ENCODE measurements around the gene ITFG2. TPM values are rescaled to one million over a fixed set of nuclear protein-coding genes. Genes with fewer than 3 reads are reported as not detected.
A peak's percentile ranks its signal among the peaks of the same experiment; 100 is the strongest.

The ITFG2 gene
- polyA plus RNA-seq, 1 donor (not counting 4 experiments of a cell fraction or from before 2014, with no cell fraction given), result 13.0 TPM

DNA sequence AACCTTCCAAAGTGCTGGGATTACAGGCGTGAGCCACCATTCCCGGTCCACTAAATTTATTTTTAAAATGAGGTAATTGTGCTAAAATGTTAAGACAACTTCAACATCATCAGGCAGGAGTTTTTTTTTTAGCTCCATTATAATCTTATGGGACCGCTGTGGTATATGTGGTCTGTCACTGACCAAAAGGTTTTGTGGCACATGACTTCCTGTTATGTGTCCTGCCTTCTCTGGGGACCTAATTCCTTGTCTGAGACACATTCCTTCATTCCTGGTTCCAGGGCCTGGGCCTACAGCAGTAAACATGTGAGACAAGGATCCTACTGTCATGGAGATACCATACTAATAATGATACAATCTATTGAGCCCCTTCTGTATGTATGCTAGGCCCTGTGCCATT is 39.5 kb downstream of the ITFG2 start:
- H3K4me1 ChIP-seq (ENCODE audit: control insufficient read depth, extremely low read depth, insufficient read depth, low read length), result no peaks in the 10 kb centered on the region
- DNase-seq (ENCODE audit: low read depth, low spot score) (no peak), FAIRE-seq (no peak)
- H3K9ac ChIP-seq (ENCODE audit: control insufficient read depth, extremely low read depth, insufficient read depth, low read length), result no peak overlapping the region
- H2AFZ ChIP-seq (ENCODE audit: control insufficient read depth, low read length), result no peak overlapping the region
- H3K4me2 ChIP-seq (ENCODE audit: control insufficient read depth, extremely low read depth, insufficient read depth, low read depth, low read length), result no peak overlapping the region
- H3K79me2 ChIP-seq (ENCODE audit: control insufficient read depth, insufficient read depth, low read length), result no peaks in the 10 kb centered on the region
- H3K27me3 ChIP-seq (ENCODE audit: control insufficient read depth, extremely low read depth, insufficient read depth, low read length), result no peaks in the 10 kb centered on the region
- TF ChIP-seq EZH2 (IDR thresholded peaks at IDR 0.05; ENCODE audit: low read length), result no peak
- TF ChIP-seq, protein P1, sequence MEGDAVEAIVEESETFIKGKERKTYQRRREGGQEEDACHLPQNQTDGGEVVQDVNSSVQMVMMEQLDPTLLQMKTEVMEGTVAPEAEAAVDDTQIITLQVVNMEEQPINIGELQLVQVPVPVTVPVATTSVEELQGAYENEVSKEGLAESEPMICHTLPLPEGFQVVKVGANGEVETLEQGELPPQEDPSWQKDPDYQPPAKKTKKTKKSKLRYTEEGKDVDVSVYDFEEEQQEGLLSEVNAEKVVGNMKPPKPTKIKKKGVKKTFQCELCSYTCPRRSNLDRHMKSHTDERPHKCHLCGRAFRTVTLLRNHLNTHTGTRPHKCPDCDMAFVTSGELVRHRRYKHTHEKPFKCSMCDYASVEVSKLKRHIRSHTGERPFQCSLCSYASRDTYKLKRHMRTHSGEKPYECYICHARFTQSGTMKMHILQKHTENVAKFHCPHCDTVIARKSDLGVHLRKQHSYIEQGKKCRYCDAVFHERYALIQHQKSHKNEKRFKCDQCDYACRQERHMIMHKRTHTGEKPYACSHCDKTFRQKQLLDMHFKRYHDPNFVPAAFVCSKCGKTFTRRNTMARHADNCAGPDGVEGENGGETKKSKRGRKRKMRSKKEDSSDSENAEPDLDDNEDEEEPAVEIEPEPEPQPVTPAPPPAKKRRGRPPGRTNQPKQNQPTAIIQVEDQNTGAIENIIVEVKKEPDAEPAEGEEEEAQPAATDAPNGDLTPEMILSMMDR (optimal IDR thresholded peaks at IDR 0.05 in 1 of 3, IDR thresholded peaks at IDR 0.05 in 1 of 3, conservative IDR thresholded peaks at IDR 0.05 in 1 of 3; ENCODE audit: extremely low read depth in 1 of 3, insufficient read depth in 2 of 3, low read length in 3 of 3), result no peak
- no peak overlapping the region for H3K27ac ChIP-seq (ENCODE audit: control insufficient read depth, insufficient read depth, low read length)
- no peaks in the 10 kb centered on the region for H4K20me1 ChIP-seq (ENCODE audit: control insufficient read depth, extremely low read depth, insufficient read depth, low read length)
- no peaks in the 10 kb centered on the region for H3K36me3 ChIP-seq (ENCODE audit: control insufficient read depth in 2 of 2, extremely low read depth in 1 of 2, insufficient read depth in 2 of 2, low read length in 2 of 2)
- H3K9me3 ChIP-seq (ENCODE audit: control insufficient read depth, low read depth, low read length), result no peaks in the 10 kb centered on the region
- dilution Hi-C loops (cut with MboI; ENCODE audit: extremely low pct_ligation_motif_present, low sequenced_read_pairs), result no loop called here
- H3K4me3 ChIP-seq (ENCODE audit: control insufficient read depth in 2 of 3, extremely low read depth in 1 of 3, insufficient read depth in 2 of 3, low read depth in 1 of 3, low read length in 3 of 3), result no peak overlapping the region
- no peaks in the 10 kb centered on the region for H3K9me1 ChIP-seq (ENCODE audit: control insufficient read depth, extremely low read depth, insufficient read depth, low read length)

DNA sequence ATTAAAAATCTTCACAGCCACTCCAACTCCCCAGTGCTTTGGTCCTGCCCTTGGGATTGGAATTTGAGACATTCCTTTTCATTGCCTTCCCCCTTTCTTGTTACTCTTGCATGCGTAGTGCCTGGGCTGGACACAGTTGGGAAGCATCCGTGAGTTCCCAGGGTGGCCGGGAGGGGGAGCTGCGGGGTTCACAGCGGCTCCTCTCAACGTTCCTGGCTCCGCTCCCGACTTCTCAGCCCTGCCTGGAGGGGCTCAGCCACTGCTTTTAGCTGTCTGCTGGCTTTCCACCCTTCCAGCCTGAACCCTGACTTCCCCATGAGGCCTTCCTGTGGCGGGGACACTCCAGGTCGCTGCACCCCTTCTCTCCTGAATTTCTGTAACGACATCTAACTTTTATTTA is 41.2 kb downstream of the ITFG2 start:
- H3K4me3 ChIP-seq (ENCODE audit: control insufficient read depth in 2 of 3, extremely low read depth in 1 of 3, insufficient read depth in 2 of 3, low read depth in 1 of 3, low read length in 3 of 3), result no peak overlapping the region
- H3K4me1 ChIP-seq (ENCODE audit: control insufficient read depth, extremely low read depth, insufficient read depth, low read length), result no peaks in the 10 kb centered on the region
- no peaks in the 10 kb centered on the region for H3K79me2 ChIP-seq (ENCODE audit: control insufficient read depth, insufficient read depth, low read length)
- H3K4me2 ChIP-seq (ENCODE audit: control insufficient read depth, extremely low read depth, insufficient read depth, low read depth, low read length), result no peak overlapping the region
- H4K20me1 ChIP-seq (ENCODE audit: control insufficient read depth, extremely low read depth, insufficient read depth, low read length), result no peaks in the 10 kb centered on the region
- H3K9me1 ChIP-seq (ENCODE audit: control insufficient read depth, extremely low read depth, insufficient read depth, low read length), result no peaks in the 10 kb centered on the region
- H3K27ac ChIP-seq (ENCODE audit: control insufficient read depth, insufficient read depth, low read length), result no peak overlapping the region
- peaks cover 0 to 5% of the 10 kb centered on the region in 2 experiments for H3K36me3 ChIP-seq (ENCODE audit: control insufficient read depth in 2 of 2, extremely low read depth in 1 of 2, insufficient read depth in 2 of 2, low read length in 2 of 2)
- dilution Hi-C loops (cut with MboI; ENCODE audit: extremely low pct_ligation_motif_present, low sequenced_read_pairs), result no loop called here
- no peaks in the 10 kb centered on the region for H3K9me3 ChIP-seq (ENCODE audit: control insufficient read depth, low read depth, low read length)
- H3K9ac ChIP-seq (ENCODE audit: control insufficient read depth, extremely low read depth, insufficient read depth, low read length), result no peak overlapping the region
- TF ChIP-seq EZH2 (IDR thresholded peaks at IDR 0.05; ENCODE audit: low read length), result no peak
- TF ChIP-seq, protein P1 (optimal IDR thresholded peaks at IDR 0.05 in 1 of 3, IDR thresholded peaks at IDR 0.05 in 1 of 3, conservative IDR thresholded peaks at IDR 0.05 in 1 of 3; ENCODE audit: extremely low read depth in 1 of 3, insufficient read depth in 2 of 3, low read length in 3 of 3), result peak; percentile 80 to 94 (median 88)
- H3K27me3 ChIP-seq (ENCODE audit: control insufficient read depth, extremely low read depth, insufficient read depth, low read length), result no peaks in the 10 kb centered on the region
- peak; percentile 67 for FAIRE-seq
- no peak overlapping the region for H2AFZ ChIP-seq (ENCODE audit: control insufficient read depth, low read length)
- no peak for DNase-seq (ENCODE audit: low read depth, low spot score)
